ENCODE measurements around the gene CXCL3. TPM values are rescaled to one million over a fixed set of nuclear protein-coding genes. Genes with fewer than 3 reads are reported as not detected.

CXCL3 gene
- total RNA-seq, 1 donor from 2014 or later, result 0.43 TPM

GRCh38 chr4:74056114-74056857, 17.8 kb upstream of the CXCL3 start:
- no peak for DNase-seq (ENCODE audit: low spot score)
- intact Hi-C loops (cut with DNase I), result no loop called here

GRCh38 chr4:74055498-74055897, 17.0 kb upstream of the CXCL3 start:
- DNase-seq (ENCODE audit: low spot score), result no peak
- intact Hi-C loops (cut with DNase I), result no loop called here

DNA sequence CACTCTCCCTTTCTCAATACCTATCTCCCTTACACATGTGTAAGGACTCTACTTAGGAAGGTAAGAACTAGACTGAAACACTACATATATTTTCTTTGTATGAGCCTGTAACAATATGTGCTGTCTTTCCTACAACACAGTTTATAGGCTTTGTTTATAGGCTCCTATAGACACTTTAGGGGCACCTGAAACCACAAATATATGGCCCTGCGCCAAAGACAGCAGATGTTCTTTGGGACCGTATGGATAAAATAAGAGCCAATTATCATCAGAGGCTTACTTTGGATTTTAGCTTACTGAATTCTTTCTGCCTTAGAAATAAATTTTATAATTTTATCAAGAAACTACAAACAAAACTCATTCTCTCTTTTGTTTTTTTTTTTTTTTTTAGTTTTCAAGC, 16.6 kb upstream of the CXCL3 start:
- intact Hi-C loops (cut with DNase I), result no loop called here
- no peak for DNase-seq (ENCODE audit: low spot score)

GRCh38 chr4:74054483-74055047, 16.1 kb upstream of the CXCL3 start:
- intact Hi-C loops (cut with DNase I), result no loop called here
- DNase-seq (ENCODE audit: low spot score), result no peak

DNA sequence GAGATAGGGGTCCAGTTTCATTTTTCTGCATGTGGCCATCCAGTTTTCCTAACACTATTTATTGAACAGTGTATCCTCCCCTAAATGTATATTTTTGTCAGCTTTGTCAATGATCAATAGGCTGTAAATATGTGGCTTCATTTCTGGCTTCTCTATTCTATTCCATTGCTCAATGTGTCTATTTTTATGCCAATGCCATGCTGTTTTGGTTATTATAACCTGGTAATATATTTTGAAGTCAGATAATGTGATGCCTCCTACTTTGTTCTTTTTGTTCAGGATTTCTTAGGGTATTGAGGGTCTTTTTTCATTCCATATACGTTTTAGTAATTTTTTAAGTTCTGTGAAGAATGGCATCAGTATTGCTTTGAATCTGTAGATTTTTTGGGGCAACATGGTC, 8.7 kb upstream of the CXCL3 start:
- intact Hi-C loops (cut with DNase I), result no loop called here
- no peak for DNase-seq (ENCODE audit: low spot score)

DNA sequence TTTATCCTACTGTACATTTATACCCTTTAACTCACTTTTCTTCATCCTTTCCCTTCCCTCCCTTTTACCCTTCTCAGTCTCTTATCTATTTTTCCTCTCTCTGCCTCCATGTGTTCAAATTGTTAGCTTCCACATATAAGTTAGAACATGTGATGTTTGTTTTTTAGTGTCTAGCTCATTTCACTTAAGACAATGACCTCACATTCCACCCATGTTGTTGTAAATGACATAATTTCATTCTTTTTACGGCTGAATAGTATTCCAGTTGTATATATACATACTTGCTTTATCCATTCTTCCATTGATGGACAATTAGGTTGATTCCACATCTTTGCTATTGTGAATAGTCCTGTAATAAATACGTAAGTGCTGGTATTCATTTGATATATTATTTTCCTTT, 7.3 kb upstream of the CXCL3 start:
- DNase-seq (ENCODE audit: low spot score), result no peak
- intact Hi-C loops (cut with DNase I), result no loop called here

DNA sequence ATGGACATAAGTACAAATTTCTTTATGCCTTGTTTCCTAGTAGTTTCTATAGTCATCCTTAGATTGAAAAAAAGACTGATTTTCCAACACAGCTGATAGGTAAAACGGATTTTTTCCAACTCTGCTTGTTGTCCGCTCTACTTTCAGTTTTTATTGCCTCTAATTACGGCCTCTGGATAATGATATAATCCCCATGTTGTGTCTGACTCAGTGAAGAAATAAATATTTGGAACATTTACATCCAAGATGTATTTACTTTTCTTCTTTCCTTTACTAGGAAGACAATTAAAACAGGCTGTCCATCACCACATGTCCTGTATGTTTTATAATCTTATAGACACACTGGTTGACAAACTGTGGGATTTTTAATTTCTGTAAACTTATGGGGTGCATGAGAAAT, 6.8 kb upstream of the CXCL3 start:
- intact Hi-C loops (cut with DNase I), result no loop called here
- no peak for DNase-seq (ENCODE audit: low spot score)

DNA sequence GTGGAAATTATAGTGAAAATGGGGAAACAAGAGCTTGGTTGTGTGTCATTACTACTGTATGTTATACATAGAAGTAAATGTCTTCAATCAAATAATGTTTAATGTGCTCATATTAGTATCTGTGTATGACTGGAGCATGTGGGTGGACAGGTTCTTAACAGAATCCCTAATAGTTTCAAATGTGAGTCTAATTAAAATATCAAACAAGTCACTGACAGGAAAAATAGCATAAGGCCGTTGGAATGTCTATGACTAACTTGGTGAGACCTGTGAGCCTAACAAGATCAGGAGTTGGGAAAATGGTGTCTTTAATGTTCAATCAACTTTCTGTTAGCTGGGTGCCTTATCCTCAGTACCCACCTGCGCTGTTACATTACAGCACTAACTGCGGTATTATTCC, 6.2 kb upstream of the CXCL3 start:
- intact Hi-C loops (cut with DNase I), result no loop called here
- no peak for DNase-seq (ENCODE audit: low spot score)

GRCh38 chr4:74042681-74043080, 4.2 kb upstream of the CXCL3 start:
- no peak for DNase-seq (ENCODE audit: low spot score)
- intact Hi-C loops (cut with DNase I), result no loop called here

- no peak for DNase-seq (ENCODE audit: low spot score)
- intact Hi-C loops (cut with DNase I), result no loop called here
Observed at GRCh38 chr4:74041418-74041817, 2.9 kb upstream of the CXCL3 start.

DNA sequence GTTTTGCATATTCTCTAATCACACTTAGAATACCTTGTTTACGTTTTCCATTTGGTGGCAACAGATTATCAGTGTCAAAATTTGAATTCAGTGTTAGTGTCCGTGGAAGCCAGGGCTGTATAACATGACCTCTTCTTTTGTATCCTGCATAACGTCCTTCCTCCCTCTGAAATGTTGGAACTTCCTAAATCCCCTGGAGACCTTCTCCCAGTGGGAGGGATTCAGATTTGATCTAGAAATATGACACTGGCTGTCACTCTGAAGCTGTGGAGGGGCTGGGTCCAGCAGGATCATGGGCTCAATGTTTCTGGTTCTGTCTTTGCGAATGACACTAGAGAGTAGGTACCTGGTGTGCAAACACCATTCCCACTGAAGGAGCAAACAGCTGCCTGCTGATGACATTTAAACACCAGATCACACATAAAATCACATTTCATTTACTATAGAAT, 850 bp upstream of the CXCL3 start:
- no peak for DNase-seq (ENCODE audit: low spot score)
- intact Hi-C loops (cut with DNase I), result loop anchor here (10.0 kb wide), 1 partner anchor 315 kb away; no protein-coding TSS in a partner anchor

DNA sequence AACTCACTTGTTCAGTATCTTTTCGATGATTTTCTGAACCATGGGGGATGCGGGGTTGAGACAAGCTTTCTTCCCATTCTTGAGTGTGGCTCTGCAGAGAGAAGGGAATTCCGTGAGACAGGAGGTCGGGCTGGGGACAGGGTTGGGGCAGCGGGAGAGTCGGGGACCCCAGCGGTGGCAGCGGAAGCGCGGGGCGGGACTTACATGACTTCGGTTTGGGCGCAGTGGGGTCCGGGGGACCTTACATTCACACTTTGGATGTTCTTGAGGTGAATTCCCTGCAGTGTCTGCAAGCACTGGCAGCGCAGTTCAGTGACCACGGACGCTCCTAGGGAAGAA, 434 bp downstream of the CXCL3 start:
- DNase-seq (ENCODE audit: low spot score), result peak; percentile 77
- intact Hi-C loops (cut with DNase I), result loop anchor here (10.0 kb wide), 1 partner anchor 313 kb away; no protein-coding TSS in a partner anchor

DNA sequence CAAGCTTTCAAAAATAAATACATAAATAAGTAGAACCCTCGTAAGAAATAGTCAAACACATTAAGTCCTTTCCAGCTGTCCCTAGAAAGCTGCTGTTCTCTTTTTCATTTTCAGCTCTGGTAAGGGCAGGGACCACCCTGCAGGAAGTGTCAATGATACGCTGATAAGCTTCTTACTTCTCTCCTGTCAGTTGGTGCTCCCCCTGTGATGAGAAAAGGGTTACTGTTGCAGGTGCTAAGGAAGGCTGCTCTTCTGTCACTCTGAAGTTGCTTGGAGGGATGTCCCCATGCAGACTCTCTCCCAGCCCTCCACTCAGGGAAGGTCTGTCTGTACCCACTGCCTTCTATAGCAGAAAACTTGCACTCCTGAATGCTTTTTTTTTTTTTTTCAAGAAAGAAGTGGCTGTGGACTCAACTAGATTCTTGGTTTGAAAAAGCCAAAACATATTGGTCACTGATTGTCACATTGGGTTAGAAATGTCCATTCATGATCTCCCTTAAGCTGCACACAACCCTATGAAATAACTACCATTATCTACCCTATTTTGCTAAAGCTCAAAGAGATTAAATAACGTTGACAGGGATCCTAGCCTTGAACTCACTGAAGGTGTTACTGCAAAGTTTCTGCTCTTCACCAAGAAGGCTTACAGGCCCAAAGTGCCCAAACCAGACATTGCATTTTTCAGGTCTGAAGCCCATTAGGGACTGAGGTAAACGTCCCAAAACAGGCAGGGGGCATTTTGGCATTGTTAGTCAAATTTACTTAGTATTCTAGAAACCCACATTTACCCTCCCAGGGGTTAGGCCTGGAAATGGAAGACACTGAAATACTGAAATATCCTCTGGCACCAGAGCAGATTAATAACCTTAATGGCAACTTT, 1.2 kb downstream of the CXCL3 start:
- intact Hi-C loops (cut with DNase I), result loop anchor here (10.0 kb wide), 1 partner anchor 313 kb away; no protein-coding TSS in a partner anchor
- DNase-seq (ENCODE audit: low spot score), result no peak

- intact Hi-C loops (cut with DNase I), result loop anchor here (10.0 kb wide), 1 partner anchor 309 kb away; no protein-coding TSS in a partner anchor
- DNase-seq (ENCODE audit: low spot score), result no peak
Observed at GRCh38 chr4:74033739-74034138, 4.8 kb downstream of the CXCL3 start.

DNA sequence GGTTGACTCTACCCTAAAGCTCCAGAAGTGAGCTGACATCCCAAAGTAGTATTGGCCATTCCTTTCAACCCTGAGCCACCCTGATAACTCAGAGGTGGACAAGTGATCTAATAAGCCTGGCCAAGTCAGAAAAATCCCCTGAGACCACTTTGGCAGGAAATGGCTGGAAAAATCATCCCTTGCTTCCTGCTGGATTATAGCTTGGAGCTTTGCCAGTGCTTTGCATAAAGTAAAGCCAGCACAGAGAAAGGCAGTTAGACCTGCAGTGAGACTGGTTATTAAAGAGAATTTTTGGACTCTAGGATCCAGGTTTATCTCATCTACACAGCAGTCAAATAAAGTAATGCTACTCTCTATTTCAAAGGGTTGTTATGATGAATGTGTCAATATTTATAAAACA, 6.4 kb downstream of the CXCL3 start:
- intact Hi-C loops (cut with DNase I), result loop anchor here (10.0 kb wide), 1 partner anchor 307 kb away; no protein-coding TSS in a partner anchor
- no peak for DNase-seq (ENCODE audit: low spot score)

GRCh38 chr4:74031576-74031975, 6.9 kb downstream of the CXCL3 start:
- intact Hi-C loops (cut with DNase I), result loop anchor here (10.0 kb wide), 1 partner anchor 307 kb away; no protein-coding TSS in a partner anchor
- DNase-seq (ENCODE audit: low spot score), result no peak

GRCh38 chr4:74030285-74030684, 8.2 kb downstream of the CXCL3 start:
- DNase-seq (ENCODE audit: low spot score), result no peak
- intact Hi-C loops (cut with DNase I), result loop anchor here (10.0 kb wide), 1 partner anchor 305 kb away; no protein-coding TSS in a partner anchor

DNA sequence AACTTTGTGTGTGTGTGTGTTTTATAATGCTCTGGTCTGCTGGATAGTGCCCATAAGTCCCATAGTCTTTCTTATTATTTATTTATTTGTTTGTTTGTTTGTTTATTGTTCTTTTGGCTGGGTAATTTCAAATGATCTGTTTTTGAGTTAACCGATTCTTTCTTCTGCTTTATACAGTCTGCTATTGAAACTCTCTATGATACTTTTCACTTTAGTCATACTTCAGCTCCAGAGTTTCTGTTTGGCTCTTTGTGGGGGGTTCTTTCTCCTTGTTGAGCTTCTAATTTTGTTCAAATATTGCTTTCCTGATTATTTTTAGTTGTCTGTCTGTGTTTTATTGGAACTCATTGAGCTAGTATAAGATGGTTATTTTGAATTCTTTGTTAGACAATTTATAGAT, 10.0 kb downstream of the CXCL3 start:
- DNase-seq (ENCODE audit: low spot score), result no peak

DNA sequence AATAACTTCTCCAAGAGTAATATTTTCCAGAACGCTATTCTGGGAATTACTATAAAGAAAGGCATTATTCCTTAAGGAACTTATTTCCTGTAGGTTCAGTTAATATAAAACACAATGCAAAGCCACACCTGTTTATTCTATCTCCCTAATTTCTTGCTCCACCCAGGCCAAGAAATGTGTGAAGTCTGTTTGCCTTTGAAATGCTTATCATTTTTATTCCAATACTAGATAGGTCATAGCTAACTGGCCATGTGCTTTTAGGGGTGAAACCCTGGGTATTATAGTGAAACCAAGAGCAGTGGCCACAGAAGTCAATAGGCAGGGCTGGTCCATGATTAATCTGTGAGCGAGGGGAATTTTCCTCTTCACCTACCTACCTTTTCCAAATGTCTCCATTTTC, 14.8 kb downstream of the CXCL3 start:
- intact Hi-C loops (cut with DNase I), result no loop called here
- no peak for DNase-seq (ENCODE audit: low spot score)

More for the DNA sequence above, 10.0 kb downstream of the CXCL3 start:
- intact Hi-C loops (cut with DNase I), result no loop called here

DNA sequence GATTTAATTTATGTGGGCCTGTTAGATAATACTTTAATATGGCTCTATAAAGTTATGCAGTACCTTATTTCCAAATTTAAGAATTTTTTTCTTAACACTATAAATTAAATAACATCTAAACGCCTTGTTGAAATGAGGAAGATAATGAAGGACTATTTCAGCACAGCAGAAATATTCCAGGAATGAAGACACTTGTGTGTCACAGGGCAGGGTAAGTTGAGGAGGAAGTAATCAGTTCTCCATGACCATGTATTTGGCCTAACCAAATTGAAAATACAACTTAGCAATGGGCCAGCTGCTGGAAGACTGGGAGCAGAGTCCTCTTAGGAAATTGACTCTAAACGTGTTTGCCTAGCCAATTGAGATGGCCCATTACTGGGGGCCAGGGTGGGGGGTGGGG, 16.9 kb downstream of the CXCL3 start:
- no peak for DNase-seq (ENCODE audit: low spot score)
- intact Hi-C loops (cut with DNase I), result no loop called here
